Inflammatory macrophage treated with lipopolysaccharide for 1 hour (primary cell): ENCODE data around the gene DHX30.
"Not testable (repeated sequence)": the region's sequence is repeated elsewhere in the genome, so short reads cannot be mapped to it uniquely, and the experiment has no call there.

Source experiments
- DNase-seq, 2 donors: peaks; one replicate each; pipeline ENCODE4 v3.0.0-alpha.2; 2020 to 2022

Gene DHX30

GRCh38 chr3:47804577-47804976 is 1.6 kb downstream of the DHX30 start:
- DNase-seq: no peak

GRCh38 chr3:47813551-47814177 is 10.7 kb downstream of the DHX30 start:
- peak; percentile 18 to 57 for DNase-seq

- DNase-seq: no peak
Observed at GRCh38 chr3:47817609-47818008, 14.7 kb downstream of the DHX30 start.

- DNase-seq: peak; percentile 79 to 86
Observed at GRCh38 chr3:47824541-47825473, 21.9 kb downstream of the DHX30 start.

GRCh38 chr3:47825590-47825989 is 22.7 kb downstream of the DHX30 start:
- DNase-seq: no peak

- DNase-seq: not testable (repeated sequence)
Observed at GRCh38 chr3:47829482-47829881, 26.5 kb downstream of the DHX30 start.

- DNase-seq: no peak
Observed at GRCh38 chr3:47836986-47837385, 34.0 kb downstream of the DHX30 start.

- no peak for DNase-seq
Observed at GRCh38 chr3:47838503-47838902, 35.6 kb downstream of the DHX30 start.

- no peak for DNase-seq
Observed at GRCh38 chr3:47841786-47842349, 38.9 kb downstream of the DHX30 start.

- no peak for DNase-seq
Observed at GRCh38 chr3:47846186-47846879, 43.4 kb downstream of the DHX30 start.

- DNase-seq: no peak
Observed at GRCh38 chr3:47846880-47847248, 43.9 kb downstream of the DHX30 start.

- no peak for DNase-seq
Observed at GRCh38 chr3:47847260-47847659, 44.3 kb downstream of the DHX30 start.

GRCh38 chr3:47847801-47848518 is 45.0 kb downstream of the DHX30 start:
- DNase-seq: no peak

GRCh38 chr3:47848599-47849117 is 45.7 kb downstream of the DHX30 start:
- DNase-seq: no peak

- no peak for DNase-seq
Observed at GRCh38 chr3:47849186-47849698, 46.3 kb downstream of the DHX30 start.

GRCh38 chr3:47849699-47850563 is 47.0 kb downstream of the DHX30 start:
- peak in 1 of 2 donors; percentile 23 for DNase-seq

GRCh38 chr3:47850564-47851410 is 47.8 kb downstream of the DHX30 start:
- DNase-seq: no peak

GRCh38 chr3:47851888-47852603 is 49.1 kb downstream of the DHX30 start:
- DNase-seq: no peak
